ENCODE measurements around the gene MARF1.
"Not testable (repeated sequence)": the region's sequence is repeated elsewhere in the genome, so short reads cannot be mapped to it uniquely, and the experiment has no call there.

Gene MARF1

DNA sequence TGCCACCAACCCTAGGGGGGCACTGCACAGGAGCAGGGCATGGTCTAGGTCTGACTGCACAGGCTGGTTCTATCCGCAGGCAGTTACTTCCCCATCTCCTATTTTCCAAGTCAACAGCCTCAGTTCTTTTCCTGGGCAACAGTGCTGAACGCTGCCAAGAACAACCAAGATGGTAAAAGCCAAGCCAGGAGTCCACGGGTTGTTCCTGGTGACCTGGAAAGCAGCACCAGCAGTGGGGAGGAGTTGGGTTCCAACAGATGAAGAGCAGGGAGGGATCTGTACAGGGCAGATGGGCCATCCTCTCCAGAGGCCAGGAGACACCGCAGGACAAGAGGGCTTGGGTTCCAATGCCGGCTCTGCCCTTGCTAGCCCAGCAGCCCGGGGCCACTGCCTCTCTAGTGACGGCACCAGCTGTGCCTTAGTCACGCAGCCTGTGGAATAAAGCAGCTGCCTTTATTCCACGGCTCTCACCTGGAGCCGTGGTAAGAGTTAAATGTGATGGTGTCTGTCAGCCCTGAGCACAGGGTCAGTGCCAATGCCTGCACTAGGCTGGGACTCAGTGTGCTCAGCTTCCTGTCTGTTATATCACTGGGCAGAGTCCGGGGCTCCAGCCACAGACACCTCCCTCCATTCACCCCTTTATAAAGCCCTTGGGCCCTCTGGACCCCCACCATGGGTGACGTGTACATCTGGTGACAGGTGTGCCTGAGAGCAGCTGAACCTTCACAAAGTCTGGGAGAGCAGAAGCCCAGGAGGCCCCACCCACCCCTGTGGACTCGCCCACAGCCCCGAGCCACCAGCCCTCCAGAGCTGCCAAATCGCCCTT is 44.9 kb downstream of the MARF1 start:
- DNase-seq: no peak

DNA sequence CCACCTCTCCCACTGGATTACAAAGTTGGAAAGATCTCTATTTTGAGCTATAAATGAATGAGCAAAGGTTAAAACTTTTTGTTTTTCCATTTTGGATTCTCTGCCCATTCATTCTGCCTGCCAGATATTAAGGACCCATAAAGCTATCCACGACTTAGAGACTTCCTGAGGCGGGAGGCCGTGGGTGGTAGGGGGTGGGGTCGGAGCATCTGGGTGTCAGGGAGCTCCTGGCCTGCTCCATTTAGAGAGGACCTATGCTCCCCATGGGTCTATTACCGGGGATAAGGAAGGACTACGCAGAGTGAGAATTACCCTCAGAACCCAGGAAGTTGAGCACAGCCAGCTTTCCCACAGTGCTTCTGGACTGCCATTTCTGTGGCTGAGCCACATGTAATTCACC is 45.8 kb downstream of the MARF1 start:
- DNase-seq: no peak

DNA sequence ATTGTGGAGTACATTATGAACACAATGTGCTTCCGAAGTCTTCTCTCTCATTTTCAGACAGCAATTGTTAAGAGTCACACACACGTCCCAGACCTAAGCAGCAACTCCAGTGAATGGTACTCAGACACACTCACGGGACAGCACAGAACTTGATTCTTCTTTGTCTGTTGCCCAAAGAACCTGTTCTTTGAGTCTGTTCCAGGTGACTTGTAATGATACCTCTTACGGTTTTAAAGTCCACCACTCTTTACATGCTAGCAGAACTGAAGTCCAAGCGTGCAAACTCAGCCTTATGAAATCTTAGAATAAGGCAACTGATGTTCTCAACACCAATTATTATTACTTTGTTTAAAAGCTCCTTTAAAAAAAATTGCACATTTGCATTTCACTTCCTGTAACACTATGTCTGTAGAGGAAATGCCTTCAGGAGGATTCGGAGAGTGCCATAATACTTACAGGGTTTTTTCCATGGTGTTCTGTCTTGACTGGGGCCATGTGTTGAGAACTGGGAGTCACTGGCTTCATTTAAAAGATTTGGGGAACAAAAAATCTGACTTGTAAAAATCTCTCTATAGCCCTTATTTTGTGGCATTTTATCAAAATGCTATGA is 48.1 kb downstream of the MARF1 start:
- DNase-seq: no peak

DNA sequence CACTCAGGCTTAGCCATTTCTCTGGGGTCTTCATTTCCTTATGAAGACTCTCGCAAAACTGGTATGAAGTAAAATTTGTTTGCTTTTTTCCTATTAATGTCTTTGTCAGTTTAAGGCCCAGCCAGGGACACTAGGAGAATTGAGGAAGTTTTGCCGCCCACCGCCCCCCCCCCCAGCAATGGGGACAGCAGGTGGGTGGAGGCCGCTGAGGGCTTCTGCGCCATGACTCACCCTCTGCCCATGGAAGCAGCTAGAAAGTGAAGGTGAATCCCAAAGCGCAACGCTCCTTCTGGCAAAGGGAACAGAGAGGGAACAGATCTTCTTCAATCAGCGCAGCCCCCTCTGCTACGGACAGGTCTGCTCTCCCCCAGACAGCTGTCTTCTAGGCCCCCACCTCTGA is 49.7 kb downstream of the MARF1 start:
- DNase-seq: no peak

DNA sequence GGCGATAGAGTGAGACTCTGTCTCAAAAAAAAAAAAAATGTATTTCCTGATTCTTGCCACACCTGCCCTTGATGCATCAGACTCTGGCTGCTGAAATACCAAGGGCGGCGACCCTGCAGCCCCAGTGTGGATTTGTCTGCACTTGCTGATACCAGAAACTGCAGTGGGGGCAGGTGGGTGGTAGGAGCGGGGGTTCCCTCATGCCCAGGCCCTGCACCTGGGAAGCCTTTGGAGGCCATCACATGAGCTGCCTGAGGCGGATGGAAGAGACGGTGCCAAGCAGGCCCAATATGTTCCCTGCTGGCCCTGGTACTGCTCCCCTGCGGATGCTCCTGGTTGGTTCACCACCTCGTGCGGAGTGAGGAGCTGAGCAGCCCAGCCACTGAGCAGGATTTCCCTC is 50.6 kb downstream of the MARF1 start:
- no peak for DNase-seq

DNA sequence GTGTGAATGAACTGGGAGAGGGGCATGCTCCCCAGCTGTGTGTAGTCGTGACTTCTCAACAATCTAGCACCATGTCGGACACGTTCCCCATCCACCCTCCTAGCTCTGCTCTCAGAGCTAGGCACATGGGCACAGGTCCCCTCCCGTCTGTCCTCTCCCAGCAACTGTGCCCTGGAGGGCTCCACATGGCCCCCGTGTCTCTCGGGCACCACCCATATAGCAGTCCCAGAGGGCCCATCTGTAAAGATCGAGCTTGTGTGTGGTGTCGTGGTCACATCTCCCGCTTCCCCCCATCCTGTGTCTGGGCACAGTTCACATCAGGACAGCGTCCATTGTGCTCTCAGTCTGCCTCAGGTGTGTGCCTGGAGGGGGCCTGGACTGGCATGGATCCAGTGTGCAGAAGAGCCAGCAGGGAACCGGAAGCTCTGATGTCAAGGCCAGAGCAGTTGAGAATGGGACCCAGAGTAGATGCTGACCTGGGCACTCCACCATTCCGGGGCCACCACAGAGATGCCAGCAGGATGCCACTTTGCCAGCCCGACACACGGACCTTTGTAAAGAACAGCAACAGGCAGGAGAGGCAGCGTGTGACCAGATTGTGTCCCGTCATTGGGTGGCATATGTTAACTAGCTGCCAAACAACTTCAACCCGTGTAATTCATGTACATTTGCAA is 55.7 kb downstream of the MARF1 start:
- DNase-seq: no peak

DNA sequence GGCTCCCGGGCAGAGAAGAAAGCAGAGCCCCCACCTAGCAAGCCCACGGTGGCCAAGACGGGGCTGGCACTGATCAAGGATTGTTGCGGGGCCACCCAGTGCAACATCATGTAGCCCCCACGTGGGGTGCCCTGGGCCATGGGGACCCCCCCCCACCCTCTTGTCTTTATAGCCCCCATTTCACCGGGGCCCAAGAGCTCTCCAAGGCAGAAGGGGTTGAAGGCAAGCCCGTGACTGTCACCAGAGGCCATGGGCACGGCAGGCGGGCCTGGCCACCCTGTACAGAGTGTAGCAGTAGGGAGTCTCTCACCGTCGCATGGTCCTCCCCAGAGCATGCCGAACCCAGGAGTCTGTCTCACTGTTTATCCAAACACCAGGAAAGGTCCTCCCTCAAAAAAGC is 56.2 kb downstream of the MARF1 start:
- no peak for DNase-seq

DNA sequence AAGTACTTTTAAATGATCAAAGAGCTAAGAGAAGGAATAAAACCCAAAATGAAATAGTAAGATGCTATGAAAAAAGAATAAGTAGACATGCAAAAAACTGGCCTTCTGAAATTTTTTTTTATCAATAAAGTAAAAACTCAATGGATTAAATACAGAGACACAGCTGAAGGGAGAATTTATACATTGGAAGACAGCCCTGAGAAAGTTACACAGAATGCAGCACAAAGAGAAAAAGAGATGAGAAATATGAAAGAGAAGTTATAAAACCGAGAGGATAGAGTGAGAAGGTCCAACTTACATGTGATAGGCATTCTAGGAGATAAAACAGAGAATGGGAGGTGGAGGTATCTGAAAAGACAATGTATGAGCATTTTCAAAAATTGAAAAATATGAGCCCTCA is 57.0 kb downstream of the MARF1 start:
- DNase-seq: no peak

DNA sequence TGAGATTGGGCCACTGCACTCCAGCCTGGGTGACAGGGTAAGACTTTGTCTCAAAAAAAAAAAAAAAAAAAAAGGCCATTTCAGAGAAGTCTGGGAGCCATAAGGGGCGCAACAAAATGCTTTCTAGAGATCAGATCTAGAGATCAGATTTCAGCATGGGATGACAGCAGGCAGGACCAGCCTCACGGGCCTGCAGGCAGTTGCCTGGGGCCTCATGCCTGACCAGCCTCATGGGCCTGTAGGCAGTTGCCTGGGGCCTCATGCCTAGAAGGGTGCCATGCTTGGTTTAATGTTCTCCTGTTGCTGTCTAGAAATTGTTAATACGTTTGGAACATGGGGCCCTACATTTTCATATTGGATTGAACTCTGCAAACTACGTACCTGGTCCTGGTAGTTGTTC is 59.4 kb downstream of the MARF1 start:
- no peak for DNase-seq

DNA sequence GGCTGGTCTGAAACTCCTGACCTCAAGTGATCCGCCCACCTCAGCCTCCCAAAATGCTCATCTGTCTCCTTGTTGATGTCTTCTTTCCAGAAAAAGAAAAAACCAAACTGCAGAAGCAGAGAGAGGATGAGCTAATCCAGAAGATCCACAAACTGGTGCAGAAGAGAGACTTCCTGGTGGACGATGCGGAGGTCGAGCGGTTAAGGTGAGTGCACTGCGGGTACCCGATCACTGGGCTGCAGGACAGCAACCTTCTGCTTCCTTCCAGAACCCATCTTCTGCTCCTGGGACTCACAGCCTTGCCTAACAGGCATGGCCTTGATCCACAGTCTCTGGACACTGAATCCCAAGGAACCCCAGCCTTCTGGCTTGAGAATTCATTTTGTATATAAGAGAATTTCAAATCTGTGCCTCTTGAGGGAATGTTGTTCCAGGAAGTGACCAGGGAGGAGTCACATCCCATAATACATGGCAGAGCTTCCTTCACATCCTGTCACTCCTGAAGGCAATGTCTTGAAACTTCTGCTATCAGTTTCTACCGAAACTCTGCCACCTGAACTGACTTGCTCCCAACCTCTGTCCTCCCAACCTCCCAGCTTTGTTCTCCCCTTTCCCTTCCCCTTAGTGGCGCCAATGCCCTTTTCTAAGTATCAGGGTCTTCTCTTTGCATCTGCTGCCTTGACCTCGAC is 61.7 kb downstream of the MARF1 start:
- no peak for DNase-seq

DNA sequence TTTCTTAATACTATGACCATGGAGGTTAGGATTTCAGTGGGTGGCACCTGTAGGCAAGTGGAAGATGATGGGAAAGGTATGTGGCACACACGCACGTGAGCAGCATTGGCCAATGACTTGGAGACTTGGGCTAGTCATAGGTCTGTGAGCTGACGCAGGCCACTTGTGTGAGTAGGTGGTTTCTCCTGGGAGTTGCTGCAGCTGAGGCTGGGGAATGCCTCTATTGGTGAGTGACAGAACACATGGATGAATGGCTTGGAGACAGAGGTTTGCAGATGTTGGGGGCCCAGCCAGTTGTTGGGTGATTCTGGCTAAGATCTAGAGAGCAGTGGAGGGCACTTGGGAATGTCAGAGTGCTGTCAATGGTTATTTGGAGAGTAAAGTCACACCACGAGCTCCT is 64.1 kb downstream of the MARF1 start:
- no peak for DNase-seq

DNA sequence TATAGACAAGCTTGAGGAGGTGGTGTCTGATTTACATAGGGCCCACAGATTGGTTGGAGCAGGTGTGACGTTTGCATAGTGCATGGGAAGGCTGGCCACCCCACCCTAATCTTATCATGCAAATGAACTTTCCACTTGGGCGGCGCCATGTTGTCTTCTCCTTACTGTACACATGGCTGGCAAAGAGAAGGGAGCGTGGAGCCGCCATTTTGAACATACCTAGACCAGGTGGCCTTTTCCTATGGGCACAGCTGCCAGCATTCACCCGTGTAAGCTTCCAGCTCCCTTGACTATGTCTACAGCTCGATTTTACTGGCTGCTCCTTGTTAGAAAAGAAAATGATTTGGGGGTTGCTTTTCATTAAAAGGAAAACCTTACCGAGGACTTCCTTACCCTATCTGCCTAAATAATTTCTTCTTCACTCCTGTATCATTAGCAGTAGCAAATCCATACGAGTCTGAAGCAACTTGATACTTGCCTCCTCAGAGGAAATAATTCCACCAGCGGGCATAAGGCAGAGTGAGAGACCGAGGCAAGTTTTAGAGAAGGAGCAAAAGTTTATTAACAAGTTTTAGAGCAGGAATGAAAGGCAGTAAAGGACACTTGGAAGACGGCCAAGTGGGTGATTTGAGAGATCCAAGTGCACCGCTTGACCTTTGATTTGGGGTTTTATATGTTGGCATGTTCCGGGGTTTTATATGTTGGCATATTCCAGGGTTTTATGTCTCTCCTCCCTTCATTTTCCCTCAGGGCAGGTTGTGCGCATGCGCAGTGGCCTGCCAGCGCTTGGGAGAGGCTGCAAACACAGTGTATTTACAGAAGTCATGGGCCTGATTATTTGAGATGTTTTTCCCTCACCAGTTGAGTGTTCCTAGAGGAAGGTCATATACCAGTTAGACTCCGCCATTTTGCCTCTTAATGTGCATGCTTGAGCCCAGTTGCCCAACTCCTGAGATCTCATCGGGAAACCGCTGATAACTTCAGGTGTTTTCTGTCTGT is 65.7 kb downstream of the MARF1 start:
- no peak for DNase-seq

DNA sequence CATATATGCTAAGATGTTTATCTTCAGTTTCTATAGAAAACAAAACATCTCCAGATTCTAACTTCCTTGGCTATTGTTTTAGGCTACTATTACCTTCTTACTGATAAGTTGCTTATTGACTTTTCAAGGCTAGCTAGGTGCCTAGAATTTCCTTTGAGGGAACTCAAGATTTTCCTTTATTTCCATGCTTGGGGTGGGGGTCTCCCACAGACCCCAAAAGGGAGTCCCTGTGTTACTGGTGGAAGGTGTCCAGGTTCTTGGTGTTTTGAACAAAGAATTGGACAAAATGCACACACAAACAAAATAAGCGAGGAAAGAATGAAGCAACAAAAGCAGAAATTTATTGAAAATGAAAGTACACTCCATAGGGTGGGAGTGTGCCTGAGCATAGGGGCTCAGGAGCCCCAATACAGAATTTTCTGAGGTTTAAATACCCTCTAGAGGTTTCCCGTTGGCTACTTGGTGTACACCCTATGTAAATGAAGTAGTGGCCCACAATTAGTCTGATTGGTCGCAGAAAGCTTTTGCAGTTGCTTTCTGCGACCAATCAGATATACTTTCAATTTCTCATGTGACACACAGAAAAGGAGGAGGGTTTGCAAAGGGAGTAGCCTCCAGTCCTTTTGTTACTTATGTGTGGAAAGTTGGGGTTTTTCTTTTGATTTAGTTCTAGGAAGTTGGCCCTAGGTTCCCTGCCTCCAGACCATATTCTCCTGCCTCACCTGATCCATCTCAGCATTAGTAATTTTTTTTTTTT is 67.5 kb downstream of the MARF1 start:
- DNase-seq: no peak

DNA sequence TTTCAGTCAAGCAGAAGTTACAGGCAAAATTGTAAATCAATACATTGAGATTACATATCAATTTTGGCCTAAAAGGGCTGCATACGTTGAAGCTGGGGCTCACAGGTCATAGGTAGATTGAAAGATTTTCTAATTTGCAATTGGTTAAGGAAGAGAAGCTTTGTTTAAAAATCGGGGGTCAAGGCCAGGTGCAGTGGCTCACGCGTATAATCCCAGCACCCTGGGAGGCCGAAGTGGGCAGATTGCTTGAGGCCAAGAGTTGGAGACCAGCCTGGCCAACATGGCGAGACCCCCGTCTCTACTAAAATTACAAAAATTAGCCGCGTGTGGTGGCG is 68.4 kb downstream of the MARF1 start:
- DNase-seq: no peak

DNA sequence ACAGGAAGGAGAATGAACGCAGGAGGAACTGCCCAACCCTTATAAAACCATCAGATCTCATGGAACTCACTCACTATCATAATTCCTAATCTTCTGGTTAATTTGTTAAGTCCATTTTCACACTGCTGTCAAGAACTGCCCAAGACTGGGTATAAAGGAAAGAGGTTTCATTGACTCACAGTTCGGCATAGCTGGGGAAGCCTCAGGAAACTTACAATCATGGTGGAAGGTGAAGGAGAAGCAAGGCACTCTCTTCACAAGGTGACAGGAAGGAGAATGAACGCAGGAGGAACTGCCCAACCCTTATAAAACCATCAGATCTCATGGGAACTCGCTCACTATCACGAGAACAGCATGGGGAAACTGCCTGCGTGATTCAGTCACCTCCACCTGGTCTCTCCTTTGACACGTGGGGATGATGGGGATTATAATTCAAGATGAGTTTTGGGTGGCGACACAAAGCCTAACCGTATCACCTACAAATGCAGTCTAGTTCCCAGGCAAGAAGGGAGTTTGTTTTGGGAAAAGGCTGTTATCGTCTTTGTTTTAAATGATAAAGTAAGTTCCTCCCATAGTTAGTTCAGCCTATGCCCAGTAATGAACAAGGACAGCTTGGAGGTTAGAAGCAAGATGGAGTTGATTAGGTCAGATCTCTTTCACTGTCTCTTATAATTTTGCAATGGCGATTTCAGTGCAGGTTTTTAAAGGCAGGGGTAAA is 68.9 kb downstream of the MARF1 start:
- DNase-seq: not testable (repeated sequence)

DNA sequence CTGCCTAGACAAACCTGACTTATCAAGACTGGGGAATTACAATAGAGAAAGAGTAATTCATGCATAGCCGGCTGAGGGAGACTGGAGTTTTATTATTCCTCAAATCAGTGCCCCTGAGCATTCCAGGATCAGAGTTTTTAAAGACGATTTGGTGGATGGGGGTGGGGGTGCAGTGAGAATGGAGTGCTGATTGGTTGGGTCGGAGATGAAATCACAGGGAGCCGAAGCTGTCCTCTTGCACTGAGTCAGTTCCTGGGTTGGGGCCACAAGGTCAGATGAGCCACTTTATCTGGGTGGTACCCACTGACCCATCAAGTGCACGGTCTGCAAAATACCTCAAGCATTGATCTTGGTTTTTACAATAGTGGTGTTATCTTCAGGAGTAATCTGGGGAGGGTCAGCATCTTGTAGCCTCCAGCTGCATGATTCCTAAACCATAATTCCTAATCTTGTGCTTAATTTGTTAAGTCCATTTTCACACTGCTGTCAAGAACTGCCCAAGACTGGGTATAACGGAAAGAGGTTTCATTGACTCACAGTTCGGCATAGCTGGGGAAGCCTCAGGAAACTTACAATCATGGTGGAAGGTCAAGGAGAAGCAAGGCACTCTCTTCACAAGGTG is 69.6 kb downstream of the MARF1 start:
- no peak for DNase-seq

DNA sequence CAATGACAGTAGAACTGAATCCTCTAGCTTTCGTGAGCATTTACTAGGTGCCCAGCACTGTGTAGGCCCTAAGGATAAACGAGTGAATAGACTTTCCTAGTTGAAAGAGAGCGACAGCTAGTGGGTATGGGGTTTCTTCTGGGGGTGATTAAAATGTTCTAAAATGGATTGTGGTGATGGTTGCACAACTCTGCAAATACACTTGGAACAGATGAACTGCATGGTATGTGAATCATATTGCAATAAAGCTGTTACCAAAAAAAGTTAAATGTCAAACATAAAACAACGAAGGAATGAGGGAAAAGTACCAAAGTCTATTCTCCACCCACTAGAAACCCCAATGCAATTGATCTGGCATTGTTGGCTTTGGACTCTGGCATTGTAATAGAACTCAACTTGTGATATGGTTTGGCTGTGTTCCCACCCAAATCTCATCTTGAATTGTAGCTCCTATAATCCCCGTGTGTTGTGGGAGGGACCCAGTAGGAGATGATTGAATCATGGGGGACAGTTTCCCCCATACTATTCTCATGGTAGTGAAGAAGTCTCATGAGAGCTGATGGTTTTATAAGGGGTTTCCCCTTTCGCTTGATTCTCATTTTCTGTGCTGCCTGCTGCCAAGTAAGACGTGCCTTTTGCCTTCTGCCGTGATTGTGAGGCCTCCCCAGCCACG is 70.5 kb downstream of the MARF1 start:
- DNase-seq: no peak

DNA sequence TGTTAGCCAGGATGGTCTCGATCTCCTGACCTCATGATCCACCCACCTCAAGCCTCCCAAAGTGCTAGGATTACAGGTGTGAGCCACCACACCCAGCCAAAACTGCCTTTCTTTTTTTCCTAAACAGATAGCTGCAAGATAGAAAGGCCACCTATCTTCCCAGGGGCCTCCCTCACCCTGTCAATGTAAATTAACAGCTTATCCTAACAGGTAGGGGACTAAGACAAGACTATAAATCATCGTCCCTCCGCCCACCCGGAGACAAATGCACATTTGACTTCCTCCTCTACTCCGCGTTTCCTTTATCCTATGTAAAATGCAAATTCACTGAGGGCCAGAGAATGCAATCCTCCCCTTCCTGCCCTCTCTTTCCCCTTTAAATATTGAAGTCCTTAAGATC is 71.4 kb downstream of the MARF1 start:
- DNase-seq: no peak

DNA sequence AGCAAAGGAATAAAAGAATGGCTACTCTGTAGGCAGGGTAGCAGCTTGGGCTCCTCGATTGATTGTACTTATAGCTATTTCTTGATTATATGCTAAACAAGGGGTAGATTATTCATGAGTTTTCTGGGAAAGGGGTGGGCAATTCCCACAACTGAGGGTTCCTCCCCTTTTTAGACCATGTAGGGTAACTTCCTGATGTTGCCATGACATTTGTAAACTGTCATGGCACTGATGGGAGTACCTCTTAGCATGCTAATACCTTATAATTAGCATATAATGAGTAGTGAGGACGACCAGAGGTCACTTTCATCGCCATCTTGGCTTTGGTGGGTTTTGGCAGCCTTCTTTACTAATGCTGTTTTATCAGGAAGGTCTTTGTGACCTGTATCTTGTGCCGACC is 72.3 kb downstream of the MARF1 start:
- not testable (repeated sequence) for DNase-seq

DNA sequence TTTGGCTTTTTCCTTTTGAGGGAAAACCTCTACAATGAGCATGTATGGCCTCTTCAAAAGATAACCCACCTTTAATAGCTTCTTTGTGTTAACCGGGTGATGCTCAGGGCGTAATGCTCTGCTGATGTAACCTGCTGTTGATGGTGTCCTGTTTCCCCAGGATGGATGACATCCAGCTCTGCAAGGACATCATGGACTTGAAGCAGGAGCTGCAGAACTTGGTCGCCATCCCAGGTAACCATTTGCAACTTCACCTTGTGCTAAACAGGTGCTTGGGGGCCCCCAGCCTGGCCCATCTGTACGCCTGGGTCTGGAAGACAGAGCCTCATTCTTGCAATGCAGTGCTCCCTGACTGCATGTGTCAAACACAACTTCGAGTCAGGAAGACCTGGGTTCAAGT is 75.1 kb downstream of the MARF1 start:
- DNase-seq: no peak

All from COR-L47 (cell line).